HG03135 (cell line): ENCODE data around the gene EVA1C.
"Not testable (repeated sequence)": the region's sequence is repeated elsewhere in the genome, so short reads cannot be mapped to it uniquely, and the experiment has no call there.

Source experiments
- ATAC-seq: cut with Tn5 transposase; IDR thresholded peaks from one replicate; pipeline ENCODE4 v1.9.1; 2021; ENCODE audit warnings: mild to moderate bottlenecking, moderate library complexity; ENCODE audit not compliant: unreplicated experiment

The EVA1C gene

DNA sequence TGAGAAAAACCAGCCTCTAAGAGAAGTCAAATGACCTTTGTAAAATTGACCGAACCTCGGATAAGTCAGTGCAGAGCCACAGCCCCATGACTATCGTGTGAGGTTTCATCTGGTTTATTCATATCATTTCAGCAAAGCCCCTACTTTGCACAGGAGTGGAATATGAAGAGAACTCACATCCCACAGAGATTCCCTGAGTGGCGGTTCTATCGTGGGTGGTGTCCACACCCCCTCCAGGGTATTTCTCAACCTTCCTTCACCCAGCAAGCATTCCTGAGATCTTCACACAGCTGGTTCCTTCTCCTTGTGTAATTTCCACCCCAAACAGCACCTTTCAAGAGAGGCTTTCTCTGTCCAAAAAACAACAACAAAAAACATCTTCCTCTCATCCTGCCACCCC lies 47.5 kb downstream of the EVA1C start:
- ATAC-seq: no peak

- no peak for ATAC-seq
These were observed 49.0 kb downstream of the EVA1C start for GRCh38 chr21:32461503-32461902.

- ATAC-seq: not testable (repeated sequence)
These were observed 50.1 kb downstream of the EVA1C start for GRCh38 chr21:32462564-32462963.

DNA sequence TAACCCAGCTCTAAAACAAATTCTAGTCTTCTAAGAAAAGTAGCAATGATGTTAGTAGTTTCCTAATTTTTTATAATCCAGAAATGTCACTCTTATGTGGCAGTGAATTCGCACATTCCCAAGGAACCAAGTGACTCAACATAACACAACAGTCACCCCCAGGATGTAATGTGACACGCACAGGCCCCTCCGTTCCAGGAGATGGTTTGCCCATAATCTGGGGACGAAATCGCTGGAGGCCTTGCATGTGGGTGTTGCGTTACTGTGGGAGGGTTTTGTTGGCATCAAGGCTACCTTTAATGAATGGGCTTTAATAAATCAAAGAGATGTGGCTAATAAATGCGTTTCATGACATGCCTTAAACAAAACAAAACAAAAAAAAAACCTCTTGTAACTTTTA lies 50.9 kb downstream of the EVA1C start:
- no peak for ATAC-seq

- ATAC-seq: no peak
These were observed 51.4 kb downstream of the EVA1C start for GRCh38 chr21:32463889-32464300.

GRCh38 chr21:32467291-32467690 lies 54.8 kb downstream of the EVA1C start:
- no peak for ATAC-seq

- ATAC-seq: no peak
These were observed 56.2 kb downstream of the EVA1C start for GRCh38 chr21:32468681-32469111.

DNA sequence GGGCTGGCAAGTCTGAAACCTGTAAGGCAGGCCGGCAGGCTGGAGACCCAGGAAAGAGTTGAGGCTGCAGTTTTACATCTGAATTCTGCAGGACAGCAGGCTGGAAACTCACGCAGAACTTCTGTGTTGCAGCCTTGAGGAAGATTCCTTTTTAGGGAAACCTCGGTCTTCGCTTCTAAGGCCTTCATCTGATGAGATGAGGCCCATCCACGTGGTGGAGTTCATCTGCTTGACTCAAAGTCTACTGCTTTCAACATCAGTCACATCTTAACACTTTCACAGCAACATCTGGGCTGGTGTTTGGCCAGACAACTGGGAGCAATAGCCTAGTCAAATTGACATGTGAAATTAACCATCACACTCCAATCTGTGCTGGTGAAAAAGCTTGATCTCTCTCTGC lies 57.1 kb downstream of the EVA1C start:
- ATAC-seq: no peak

DNA sequence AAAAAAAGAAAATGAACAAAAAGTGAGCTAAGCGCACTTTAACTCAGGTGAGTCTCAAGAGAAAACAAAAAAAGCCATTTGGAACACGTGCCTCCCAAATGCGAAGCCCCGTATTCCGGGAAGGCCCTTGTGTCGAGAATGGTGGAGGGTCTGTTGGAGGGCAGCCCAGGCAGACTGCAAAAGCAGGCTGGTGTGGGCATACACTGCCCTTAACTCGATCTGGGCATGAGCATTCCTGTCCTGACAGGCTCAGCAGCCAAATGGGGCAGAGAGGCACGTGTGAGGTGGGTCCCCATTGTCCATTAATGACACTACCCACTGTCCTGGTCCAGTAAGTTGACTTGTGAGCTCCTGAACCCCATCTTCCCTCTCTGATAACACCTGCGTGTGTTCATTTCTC lies 57.7 kb downstream of the EVA1C start:
- ATAC-seq: no peak

- no peak for ATAC-seq
These were observed 60.6 kb downstream of the EVA1C start for GRCh38 chr21:32472890-32473765.

GRCh38 chr21:32474179-32475059 lies 61.9 kb downstream of the EVA1C start:
- ATAC-seq: no peak

DNA sequence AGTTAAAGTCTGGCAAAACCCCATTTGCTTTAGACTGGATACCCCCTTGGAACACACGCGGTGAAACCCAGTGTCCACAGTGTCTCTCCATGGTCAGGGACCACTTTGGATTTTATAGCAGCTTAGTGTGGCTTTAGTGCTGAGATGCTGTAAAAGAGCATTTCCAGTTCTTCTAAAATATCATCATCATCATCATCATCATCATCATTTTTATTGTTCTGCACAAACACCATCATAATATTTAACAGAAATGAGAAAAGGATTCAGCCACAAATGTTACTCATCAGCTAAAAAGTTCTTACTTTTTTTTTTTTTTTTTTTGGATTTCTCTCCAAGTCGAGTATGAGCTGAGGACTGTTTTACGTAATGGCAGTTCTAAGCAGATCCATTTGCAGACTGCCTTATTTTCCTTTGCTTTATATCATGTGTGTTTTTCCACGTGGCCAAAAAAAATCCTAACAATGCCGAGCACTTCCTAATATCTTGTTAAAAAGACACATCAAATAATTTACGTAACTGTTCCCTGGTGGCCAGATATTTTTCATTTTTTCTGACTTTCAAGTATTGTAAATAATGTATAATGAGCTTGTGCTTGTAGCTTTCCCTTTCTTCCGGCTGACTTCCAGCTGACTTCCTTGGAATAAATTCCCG lies 62.8 kb downstream of the EVA1C start:
- no peak for ATAC-seq

DNA sequence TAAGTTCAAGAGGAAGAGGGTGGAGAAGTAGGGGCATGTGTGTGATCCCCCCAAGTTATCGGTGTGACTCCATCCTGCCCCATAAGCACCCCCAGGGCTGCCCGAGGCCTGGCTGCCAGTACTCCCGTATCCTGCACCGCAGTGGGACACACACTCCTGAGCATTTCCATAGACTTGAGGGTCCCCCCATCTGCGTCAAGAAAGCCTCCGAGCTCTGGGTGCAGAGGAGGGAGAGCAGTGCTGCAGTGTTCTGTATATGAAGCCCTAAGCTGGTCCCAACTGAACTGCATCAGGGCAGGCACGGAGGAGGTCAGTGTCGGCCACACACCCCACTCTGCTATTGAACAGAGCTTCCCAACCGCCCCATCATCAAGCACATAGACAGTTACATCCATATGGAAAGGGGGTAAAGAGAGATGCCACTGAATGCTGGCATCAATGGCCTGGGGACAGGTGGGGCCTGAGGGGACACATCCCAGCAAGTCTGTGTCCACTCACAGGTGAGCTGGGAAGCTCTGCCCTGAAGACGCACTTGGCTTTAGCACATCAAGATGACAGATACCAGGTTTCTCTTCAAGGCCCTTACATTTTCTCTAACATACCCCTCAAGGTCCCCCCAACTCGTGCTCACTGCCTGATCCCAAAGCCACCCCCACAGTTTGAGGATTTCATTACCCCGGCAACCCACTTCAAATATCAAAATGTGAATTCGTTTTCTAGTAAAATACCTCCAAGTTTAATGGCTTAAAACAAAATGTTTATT lies 64.3 kb downstream of the EVA1C start:
- no peak for ATAC-seq

DNA sequence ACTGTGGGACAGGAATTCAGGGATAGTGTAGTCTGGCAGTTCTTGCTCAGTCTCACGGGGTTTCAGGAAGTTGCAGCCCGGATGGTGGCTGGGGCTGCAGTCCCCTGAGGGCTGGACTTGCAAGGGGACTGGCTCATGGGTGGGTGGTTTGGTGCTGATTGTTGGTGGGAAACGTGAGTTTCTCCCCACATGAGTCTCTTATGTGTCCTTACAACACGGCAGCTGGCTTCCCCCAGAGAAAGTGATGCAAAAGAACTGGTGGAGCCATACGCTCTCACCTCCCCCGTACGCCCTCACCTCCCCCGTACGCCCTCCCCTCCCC lies 64.9 kb downstream of the EVA1C start:
- no peak for ATAC-seq

- no peak for ATAC-seq
These were observed 69.4 kb downstream of the EVA1C start for GRCh38 chr21:32481875-32482408.

- no peak for ATAC-seq
These were observed 70.2 kb downstream of the EVA1C start for GRCh38 chr21:32482565-32483292.

DNA sequence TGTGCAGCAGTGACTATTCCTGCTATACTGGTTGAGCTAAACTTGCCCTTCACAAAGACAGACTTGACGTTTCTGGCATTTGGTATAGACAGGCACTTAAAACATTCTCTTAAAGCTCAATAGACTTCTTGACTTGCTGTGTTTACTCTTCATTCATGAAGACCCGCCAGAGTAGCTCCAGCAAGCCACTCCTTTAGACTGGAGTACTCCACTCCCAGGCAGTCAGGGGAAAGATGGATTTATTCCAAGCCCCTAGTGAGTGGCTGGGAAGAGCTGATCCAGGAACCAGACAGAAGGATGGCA lies 70.7 kb downstream of the EVA1C start:
- no peak for ATAC-seq

DNA sequence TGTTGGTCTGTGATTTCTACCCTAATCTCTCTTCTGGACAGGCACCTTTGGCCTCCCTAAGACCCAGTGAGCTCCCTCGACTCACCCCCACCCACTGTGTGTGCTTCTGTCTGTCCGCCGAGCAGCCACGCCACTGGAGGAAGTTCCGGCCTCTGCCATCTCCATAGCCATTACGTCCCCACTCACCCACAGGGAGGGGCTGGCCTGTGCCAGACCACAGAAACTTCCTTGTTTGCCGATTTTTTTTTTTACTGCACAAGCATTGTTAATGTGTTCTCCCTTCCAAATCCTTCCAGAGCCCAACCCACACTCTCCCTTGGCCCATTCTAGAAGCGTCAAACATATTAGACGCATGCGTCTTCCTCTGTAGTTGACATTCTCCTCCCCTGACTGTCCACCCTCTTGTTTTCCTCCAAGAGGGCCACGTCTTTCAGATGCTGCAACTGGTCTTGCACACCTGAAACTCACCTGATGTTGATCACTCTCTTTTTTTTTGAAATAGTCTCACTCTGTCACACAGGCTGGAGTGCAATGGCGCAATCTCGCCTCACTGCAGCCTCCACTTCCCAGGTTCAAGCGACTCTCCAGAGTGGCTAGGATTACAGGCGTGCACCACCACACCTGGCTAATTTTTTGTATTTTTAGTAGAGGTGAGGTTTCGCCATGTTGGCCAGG lies 72.3 kb downstream of the EVA1C start:
- ATAC-seq: no peak

GRCh38 chr21:32492376-32492775 lies 79.9 kb downstream of the EVA1C start:
- ATAC-seq: no peak
